ENCODE results near the gene SMIM27.
"Not testable (repeated sequence)": the region's sequence is repeated elsewhere in the genome, so short reads cannot be mapped to it uniquely, and the experiment has no call there.

SMIM27 gene

GRCh38 chr9:32558408-32558934 is 6.3 kb downstream of the SMIM27 start:
- DNase-seq, result no peak

DNA sequence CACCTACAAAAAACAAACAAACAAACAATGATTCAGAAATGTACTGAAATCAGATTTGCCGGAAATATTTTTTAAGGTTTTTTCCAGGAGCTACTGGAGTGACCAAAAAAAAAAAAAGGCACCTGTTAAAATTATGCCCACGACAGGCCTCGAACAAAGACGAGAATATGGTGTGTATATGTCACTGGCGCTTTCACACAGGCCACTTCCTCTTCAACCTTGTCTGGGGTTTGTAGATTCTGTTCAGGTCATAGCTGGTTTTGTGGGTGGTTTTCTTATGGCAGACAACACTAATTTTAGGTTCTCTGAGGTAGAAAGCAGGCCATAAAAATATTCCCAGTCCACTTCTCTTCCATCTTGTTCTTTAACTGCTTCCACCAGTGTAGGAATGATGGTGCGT is 13.8 kb downstream of the SMIM27 start:
- no peak for DNase-seq

DNA sequence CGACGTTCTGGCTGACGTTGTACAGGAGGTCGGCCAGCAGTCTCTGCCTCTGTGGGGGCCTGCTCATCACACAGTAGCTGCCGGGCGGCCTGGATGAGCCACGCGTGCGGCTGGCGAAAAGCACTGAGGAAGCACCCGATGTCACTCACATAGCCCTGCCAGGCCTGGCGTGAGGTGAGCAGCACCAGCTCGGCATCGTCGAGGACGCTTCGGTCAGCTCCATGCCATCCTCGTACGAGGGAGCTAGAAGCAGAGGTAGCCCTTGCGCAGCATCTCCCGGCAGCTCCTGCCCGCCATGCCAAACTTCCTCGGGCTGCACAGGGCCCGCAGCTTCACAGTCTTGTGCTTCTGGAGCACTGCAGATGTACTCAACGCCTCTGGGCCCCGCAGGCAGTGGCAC is 14.6 kb downstream of the SMIM27 start:
- no peak for DNase-seq

DNA sequence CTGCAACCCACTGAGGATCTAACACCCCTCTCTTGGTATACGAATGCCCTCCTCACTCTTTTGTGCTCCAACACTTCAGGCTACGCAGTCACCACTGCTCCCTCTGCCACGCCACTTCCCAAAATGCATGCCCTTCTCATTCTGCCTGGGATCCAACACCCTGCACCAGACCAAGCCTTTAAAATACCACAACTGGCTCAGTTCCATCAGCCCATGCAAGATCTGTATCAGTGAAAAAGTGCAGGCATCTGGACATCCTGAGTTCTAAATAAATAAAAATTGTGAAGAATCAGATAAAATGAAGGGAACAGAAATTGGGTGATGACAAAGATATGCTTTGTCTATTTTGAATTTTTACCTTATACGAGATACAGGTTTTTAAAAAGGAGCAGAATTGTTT is 18.1 kb downstream of the SMIM27 start:
- no peak for DNase-seq

- peak; percentile 67 for DNase-seq
Observed at GRCh38 chr9:32571969-32572899, 20.1 kb downstream of the SMIM27 start.

DNA sequence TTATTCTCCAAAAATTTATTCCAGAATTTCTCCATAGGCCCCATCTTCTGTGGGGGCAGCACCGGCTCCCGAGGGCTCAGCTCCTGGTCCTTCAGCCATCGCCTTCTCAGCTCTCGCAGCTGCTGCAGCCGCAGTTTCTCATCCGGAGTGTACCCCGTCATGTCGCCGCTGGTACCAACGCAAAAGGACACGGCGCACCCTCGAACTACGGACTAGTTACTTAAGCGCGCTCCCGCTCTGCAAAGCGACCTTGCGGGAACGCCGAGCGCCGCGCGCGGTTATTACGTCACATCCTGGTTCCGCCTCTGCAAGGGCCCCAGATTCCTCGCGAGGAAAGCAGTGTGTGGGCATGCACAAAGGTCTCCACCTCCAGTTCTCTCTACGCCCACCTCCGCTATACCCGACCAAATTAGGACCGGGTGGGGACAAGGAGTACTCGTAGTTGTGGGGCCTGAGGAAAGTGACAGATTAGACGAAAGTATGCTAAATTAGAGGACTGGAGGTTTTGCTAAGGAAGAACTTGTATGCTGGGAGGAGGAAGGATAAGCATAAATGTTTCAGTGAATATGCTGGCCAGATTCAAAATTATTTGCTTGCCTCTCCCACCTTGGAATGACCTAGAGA is 20.9 kb downstream of the SMIM27 start, which contains the start of gene NDUFB6:
NDUFB6 (minus strand) TSS at position 260 of the 624 bp plus-strand sequence; CDS start at position 161, 99 bp downstream.
- peak; percentile 97 for DNase-seq

DNA sequence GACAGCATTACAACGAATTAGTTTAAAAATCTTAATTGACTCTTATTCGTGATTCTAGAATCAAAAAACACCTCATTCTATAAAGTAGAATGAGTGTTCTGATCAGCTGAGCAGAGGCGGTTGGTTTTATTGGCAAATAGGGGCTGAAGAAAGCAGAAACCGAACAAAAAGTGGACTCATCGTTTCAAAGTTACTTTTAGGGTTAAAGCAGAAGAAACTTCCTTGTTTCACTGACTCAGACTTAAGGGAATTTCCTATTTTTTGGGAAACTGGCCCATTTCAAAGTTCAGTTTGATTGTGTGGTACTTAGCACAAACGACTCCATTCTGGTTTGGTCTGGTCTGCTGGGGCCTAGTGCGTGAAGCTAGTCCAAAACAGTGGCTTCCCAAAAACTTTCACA is 21.7 kb downstream of the SMIM27 start:
- DNase-seq, result no peak

GRCh38 chr9:32574858-32575257 is 22.7 kb downstream of the SMIM27 start:
- DNase-seq, result no peak

GRCh38 chr9:32577316-32577715 is 25.2 kb downstream of the SMIM27 start:
- no peak for DNase-seq

DNA sequence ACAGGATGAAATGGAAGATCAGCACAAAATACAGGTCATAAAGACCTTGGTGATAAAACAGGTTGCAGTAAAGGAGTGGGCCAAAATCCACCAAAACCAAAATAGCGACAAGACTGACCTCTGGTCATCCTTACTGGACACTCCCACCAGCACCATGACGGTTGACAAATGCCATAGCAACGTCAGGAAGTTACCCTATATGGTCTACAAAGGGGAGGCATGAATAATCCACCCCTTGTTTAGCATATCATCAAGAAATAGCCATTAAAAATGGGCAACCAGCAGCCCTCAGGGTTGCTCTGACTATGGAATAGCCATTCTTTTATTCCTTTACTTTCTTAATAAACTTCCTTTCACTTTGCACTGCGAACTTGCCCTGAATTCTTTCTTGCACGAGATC is 26.8 kb downstream of the SMIM27 start:
- DNase-seq, result no peak

DNA sequence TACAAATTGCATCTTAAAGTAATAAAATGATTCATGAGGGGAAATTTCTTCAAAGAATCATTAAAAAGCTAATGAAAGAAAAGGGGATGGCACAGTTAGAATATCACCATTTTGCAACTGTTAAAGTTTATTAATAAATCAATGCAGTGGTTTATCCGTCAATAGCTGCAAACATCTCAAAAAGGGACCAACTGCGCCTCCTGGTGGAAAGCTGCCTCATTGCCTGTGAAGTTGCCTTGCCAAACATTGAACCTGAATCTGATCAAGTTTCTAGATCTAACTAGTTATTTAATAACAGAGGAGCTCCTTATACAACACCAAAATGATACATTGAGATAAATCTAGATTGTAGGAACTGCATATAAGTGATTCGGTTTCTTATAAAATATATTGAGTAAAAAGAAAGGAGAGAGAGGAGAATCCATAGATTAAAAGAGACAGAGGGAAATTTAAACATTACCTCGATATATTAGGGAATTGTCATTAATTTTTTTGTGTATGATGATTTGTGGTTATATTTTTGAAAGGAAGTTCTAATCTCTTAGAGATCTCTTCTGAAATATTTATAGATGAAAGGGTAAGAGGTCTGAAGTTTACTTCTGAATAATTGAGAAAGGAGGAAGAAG is 27.7 kb downstream of the SMIM27 start:
- DNase-seq, result peak; percentile 64

DNA sequence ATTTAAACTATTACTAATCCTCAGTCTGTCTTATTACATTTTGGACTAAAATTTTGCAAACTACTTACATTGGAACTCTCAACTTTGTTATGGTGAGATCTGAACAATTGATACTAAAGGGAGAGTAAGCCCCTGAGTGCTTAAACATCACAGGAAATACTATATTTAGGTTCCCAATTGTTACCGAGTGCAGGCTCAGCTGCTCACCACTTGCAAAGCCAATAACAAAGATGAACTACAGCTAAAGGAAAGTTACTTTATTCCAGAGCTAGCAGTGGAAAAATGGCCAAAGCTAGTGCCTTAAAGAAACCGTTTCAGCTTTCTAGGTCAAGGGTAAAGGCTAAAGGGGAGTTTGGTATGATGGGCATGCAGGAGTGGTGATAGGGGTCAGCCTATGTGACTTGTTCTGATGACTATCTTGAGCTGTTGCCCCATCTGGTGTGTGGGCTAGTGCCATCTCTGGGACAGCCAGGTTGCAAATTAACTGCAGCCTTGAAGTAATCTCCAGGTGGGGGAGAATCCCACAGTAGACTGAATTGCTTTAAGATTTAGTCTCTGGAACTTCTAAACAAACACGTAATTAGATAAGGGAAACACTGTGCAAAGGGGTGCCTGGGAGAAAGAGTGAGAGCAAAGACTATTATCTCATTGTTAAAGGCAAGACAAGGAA is 28.6 kb downstream of the SMIM27 start:
- no peak for DNase-seq

GRCh38 chr9:32581512-32582143 is 29.5 kb downstream of the SMIM27 start:
- DNase-seq, result peak; percentile 54

DNA sequence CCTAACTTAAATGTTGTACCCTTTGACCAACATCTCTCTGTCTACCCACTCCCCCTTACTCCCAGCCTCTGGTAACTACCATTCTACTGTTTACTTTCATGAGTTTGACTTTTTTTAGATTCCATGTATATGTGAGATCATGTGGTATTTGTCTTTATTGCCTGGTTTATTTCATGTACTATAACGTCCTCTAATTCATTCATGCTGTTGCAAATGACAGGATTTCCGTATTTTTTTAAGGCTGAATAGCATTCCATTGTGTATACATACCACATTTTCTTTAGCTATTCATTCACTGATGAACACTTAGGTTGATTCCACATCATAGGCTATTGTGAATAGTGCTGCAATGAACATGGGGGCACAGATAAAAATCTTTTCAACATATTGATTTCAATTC is 32.7 kb downstream of the SMIM27 start:
- no peak for DNase-seq

- no peak for DNase-seq
Observed at GRCh38 chr9:32587901-32588300, 35.8 kb downstream of the SMIM27 start.

- peak; percentile 21 for DNase-seq
Observed at GRCh38 chr9:32589083-32589723, 37.1 kb downstream of the SMIM27 start.

DNA sequence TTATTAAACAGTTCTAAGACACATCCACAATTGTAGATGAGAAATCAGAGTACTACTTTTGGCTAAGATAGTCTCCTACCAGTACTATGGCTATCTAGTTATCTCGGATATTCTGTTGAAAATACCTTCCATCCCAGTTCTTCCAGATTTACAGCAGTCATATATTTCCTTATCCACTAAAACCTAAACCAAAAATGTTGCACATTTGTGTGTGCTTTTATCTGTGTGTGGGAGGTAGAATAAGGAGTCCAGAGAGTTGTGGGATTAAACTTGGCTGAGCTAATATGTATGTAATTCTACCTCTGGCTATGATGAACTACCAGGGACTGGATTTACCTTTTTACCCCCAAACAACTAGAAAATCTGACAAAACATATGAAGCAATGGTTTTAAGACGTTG is 38.3 kb downstream of the SMIM27 start:
- DNase-seq, result no peak

- no peak for DNase-seq
Observed at GRCh38 chr9:32590898-32591297, 38.8 kb downstream of the SMIM27 start.

DNA sequence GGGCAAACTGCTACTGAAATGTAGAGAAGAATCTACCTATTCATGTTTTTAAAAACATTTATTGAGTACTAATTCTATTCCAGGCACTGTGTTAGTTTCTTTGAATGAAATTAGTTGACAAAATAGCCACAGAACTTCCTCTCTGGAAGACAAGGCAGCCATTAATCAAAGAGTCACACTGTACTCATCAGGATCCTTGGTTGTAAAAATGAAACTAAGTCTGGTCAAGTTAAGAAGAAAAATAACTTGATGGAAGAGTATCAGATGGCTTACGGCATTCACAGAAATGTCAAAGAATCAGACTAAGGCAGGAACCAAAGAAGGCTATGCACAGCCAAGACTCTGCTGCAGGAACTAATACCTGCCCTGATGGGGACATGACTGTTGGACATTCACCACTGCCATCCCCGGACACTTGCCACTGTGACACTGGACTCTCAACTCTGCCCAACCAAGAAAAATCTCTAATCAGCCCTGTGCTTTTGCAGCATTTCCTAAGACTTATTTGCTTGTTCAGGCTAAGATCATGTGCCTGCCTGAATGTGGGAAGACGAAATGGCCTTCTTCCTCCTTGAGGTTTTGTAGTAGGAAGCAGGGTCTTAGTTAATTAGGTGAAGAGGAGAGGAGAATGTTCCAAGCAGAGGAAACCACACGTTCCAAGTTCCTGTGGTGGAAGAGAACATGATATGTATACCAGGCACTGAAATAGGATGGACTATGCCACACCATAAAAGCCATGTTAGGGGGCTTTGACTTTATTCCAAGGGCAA is 44.2 kb downstream of the SMIM27 start:
- DNase-seq, result no peak

DNA sequence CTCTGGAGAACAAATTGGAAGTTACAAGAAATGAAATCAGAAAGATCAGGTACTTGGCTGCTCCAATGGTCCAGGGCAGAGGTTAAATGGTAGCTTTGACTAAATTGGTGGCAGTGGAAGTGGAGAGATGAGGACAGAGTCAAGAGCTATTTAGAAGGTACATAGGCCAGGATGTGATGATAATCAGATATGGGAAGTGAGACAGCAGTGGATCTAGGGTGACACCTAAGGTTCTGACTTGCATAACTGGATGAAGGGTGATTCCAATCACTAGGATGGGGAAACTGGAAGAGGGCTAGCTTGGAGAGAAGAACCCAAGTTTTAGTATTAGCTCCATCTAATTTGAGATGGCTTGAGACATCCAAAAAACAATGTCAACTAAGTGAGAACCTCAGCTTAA is 44.8 kb downstream of the SMIM27 start:
- no peak for DNase-seq

GRCh38 chr9:32599021-32599420 is 46.9 kb downstream of the SMIM27 start:
- not testable (repeated sequence) for DNase-seq
